DND-41 (cell line): ENCODE measurements around the gene UNC13C.

Source experiments
- ATAC-seq: fragments of 200-7000 bp; cut with Tn5 transposase; 3 replicates; pipeline ENCODE4 v1.9.1; 2021; ENCODE audit warnings: low read depth; ENCODE audit not compliant: insufficient read depth
- DNase-seq: peaks from one replicate; pipeline ENCODE4 v3.0.0-alpha.2; 2020
- H2AFZ ChIP-seq: 2 replicates; pipeline ENCODE4 v1.6.0; 2012; ENCODE audit warnings: low read depth, low read length
- H3K27ac ChIP-seq: 2 replicates; pipeline ENCODE4 v1.5.1; 2012; ENCODE audit warnings: low read length, inconsistent platforms
- H3K27me3 ChIP-seq: fragments of 200-600 bp; sonication (generic); 2 replicates; pipeline ENCODE4 v1.6.0; 2012; ENCODE audit warnings: low read length, mild to moderate bottlenecking, inconsistent platforms; ENCODE audit not compliant: insufficient read depth, poor library complexity
- H3K36me3 ChIP-seq: 2 replicates; pipeline ENCODE4 v1.5.1; 2012; ENCODE audit warnings: low read length, inconsistent platforms; ENCODE audit not compliant: insufficient read depth
- H3K4me1 ChIP-seq: 2 replicates; pipeline ENCODE4 v1.5.1; 2012; ENCODE audit warnings: mild to moderate bottlenecking, low read length; ENCODE audit not compliant: insufficient read depth
- H3K4me2 ChIP-seq: 2 replicates; pipeline ENCODE4 v1.6.0; 2012; ENCODE audit warnings: mild to moderate bottlenecking, moderate library complexity, low read length, inconsistent platforms; ENCODE audit not compliant: insufficient read depth
- H3K4me3 ChIP-seq, 2 experiments: fragments of 200-600 bp in 1 of 2; shearing (Covaris generic) in 1 of 2; 2 replicates each; pipeline ENCODE4 v1.5.1; 2012 to 2016; ENCODE audit warnings: inconsistent platforms in 2 of 2, low read length in 2 of 2, mild to moderate bottlenecking in 2 of 2, low read depth in 1 of 2, moderate library complexity in 1 of 2
- H3K79me2 ChIP-seq: 2 replicates; pipeline ENCODE4 v1.6.0; 2012; ENCODE audit warnings: low read length, inconsistent platforms; ENCODE audit not compliant: insufficient read depth
- H3K9ac ChIP-seq: 2 replicates; pipeline ENCODE4 v1.6.0; 2012; ENCODE audit warnings: low read depth, mild to moderate bottlenecking, inconsistent platforms, low read length, moderate library complexity
- H3K9me3 ChIP-seq: 2 replicates; pipeline ENCODE4 v1.5.1; 2012; ENCODE audit warnings: low read length, moderate library complexity, mild to moderate bottlenecking, inconsistent platforms; ENCODE audit not compliant: insufficient read depth, severe bottlenecking
- H4K20me1 ChIP-seq: 2 replicates; pipeline ENCODE4 v1.6.0; 2012; ENCODE audit warnings: low read length; ENCODE audit not compliant: insufficient read depth
- EZH2 ChIP-seq: IDR thresholded peaks from 3 replicates; pipeline ENCODE4 v1.6.1; 2012; ENCODE audit warnings: borderline replicate concordance, low read depth, mild to moderate bottlenecking, moderate library complexity, low read length, inconsistent platforms; ENCODE audit not compliant: severe bottlenecking
- TF ChIP-seq, protein P1 (sequence below): IDR thresholded peaks from 2 replicates; pipeline ENCODE4 v1.5.1; 2012; ENCODE audit warnings: borderline replicate concordance, low read length, moderate library complexity, mild to moderate bottlenecking; ENCODE audit not compliant: poor library complexity, severe bottlenecking; ENCODE audit errors: extremely low read depth

The UNC13C gene

DNA sequence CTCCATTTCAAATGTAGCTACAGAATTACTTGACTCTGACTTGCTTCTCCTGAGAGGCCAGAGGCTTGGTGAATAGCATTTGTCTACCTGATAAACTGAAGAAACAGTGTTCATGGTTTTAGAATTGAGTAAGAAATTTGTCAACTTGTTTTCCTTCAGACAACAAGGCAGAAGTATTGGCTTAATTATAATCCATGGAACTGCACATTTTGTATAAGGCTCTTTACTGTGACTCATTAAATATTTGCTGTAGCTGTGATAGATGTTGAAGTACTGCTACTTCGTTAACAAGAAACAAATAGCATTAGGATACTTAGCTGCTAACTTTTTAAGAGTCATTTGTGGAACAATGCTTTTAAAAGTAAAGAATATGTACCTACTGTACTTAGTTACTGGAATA is 4.6 kb downstream of the UNC13C start:
- TF ChIP-seq, protein P1, sequence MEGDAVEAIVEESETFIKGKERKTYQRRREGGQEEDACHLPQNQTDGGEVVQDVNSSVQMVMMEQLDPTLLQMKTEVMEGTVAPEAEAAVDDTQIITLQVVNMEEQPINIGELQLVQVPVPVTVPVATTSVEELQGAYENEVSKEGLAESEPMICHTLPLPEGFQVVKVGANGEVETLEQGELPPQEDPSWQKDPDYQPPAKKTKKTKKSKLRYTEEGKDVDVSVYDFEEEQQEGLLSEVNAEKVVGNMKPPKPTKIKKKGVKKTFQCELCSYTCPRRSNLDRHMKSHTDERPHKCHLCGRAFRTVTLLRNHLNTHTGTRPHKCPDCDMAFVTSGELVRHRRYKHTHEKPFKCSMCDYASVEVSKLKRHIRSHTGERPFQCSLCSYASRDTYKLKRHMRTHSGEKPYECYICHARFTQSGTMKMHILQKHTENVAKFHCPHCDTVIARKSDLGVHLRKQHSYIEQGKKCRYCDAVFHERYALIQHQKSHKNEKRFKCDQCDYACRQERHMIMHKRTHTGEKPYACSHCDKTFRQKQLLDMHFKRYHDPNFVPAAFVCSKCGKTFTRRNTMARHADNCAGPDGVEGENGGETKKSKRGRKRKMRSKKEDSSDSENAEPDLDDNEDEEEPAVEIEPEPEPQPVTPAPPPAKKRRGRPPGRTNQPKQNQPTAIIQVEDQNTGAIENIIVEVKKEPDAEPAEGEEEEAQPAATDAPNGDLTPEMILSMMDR: no peak
- no peak for TF ChIP-seq EZH2
- Histone ChIP-seq H2AFZ (no peak overlapping the region), H4K20me1 (no peaks in the 10 kb centered on the region), H3K27ac (no peak overlapping the region), H3K9ac (no peak overlapping the region), H3K79me2 (no peaks in the 10 kb centered on the region), H3K4me2 (no peak overlapping the region), H3K4me3 (no peak overlapping the region), H3K9me3 (no peaks in the 10 kb centered on the region), H3K27me3 (no peaks in the 10 kb centered on the region), H3K36me3 (no peaks in the 10 kb centered on the region), H3K4me1 (no peaks in the 10 kb centered on the region)
- no peak for ATAC-seq
- no peak for DNase-seq

DNA sequence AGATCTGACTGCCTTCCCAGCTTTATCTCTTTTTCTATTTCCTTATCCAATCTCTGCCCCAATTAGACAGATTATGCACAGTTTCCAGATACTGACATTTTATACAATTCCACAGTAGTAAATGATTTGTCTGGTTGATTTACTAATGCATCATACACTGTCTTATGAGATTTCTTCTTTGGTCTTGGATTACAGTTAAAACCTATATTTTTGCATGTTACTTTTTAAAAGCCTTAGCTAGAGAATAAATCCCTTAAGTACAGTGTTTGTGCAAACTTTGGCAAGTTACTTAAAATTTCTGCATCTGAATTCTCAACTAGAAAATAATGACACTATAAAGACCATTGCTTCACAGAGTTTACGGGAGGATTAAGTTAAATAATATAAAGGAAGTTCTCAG is 6.0 kb downstream of the UNC13C start:
- Histone ChIP-seq H3K9me3 (no peaks in the 10 kb centered on the region), H3K9ac (no peak overlapping the region), H3K79me2 (no peaks in the 10 kb centered on the region), H4K20me1 (no peaks in the 10 kb centered on the region), H3K27ac (no peak overlapping the region), H3K36me3 (no peaks in the 10 kb centered on the region), H3K27me3 (no peaks in the 10 kb centered on the region), H2AFZ (no peak overlapping the region), H3K4me3 (no peak overlapping the region), H3K4me2 (no peak overlapping the region), H3K4me1 (no peaks in the 10 kb centered on the region)
- no peak for ATAC-seq
- no peak for DNase-seq
- no peak for TF ChIP-seq EZH2
- TF ChIP-seq, protein P1: no peak

DNA sequence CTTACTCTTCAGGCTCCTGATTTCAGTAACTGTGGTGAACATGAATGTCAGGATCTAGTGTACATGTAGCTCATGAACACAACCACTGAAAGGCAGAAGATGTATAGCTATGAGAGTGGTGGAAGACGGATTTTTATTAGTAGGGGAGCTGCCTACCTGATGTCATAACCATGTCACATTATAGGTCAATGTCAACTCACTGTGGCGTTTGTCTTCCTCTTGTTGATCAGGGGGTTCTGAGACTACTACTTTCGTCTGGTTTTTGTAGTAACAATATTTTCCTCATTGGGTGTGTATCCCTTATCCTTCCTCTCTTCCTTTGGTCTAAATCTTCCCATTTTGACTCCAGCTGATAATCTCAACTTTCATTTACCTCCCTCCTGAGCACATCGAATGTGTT is 7.3 kb downstream of the UNC13C start:
- Histone ChIP-seq H3K27ac (no peak overlapping the region), H3K27me3 (no peaks in the 10 kb centered on the region), H3K4me1 (no peaks in the 10 kb centered on the region), H3K9me3 (no peaks in the 10 kb centered on the region), H3K4me2 (no peak overlapping the region), H2AFZ (no peak overlapping the region), H3K36me3 (no peaks in the 10 kb centered on the region), H3K79me2 (no peaks in the 10 kb centered on the region), H3K4me3 (no peak overlapping the region), H4K20me1 (no peaks in the 10 kb centered on the region), H3K9ac (no peak overlapping the region)
- TF ChIP-seq EZH2: no peak
- TF ChIP-seq, protein P1: no peak
- DNase-seq (no peak), ATAC-seq (no peak)

DNA sequence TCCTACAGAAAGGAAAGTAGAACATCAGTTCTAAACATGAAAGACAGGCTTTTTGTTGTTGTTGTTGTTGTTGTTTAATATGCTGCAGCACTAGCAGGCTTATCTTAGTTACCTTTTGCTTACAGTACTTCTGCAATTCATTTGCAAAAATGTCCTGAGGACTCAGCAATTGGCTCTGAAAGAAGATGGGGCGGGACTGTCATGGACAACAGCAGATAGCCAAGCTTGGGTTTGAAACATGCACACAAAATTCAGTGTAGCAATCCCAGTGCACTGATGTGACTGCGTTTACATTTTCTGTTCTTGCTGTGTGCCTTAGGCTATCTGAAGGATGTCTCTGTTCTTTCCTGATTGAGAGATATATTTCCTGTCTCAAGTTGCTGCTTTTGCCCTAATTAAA is 9.2 kb downstream of the UNC13C start:
- TF ChIP-seq, protein P1: no peak
- TF ChIP-seq EZH2: no peak
- no peaks in the 10 kb centered on the region for H3K79me2 ChIP-seq
- no peak for DNase-seq
- H4K20me1 ChIP-seq: no peaks in the 10 kb centered on the region
- no peak overlapping the region for H3K9ac ChIP-seq
- no peaks in the 10 kb centered on the region for H3K9me3 ChIP-seq
- H2AFZ ChIP-seq: no peak overlapping the region
- no peaks in the 10 kb centered on the region for H3K27me3 ChIP-seq
- no peaks in the 10 kb centered on the region for H3K36me3 ChIP-seq
- no peak overlapping the region for H3K4me2 ChIP-seq
- no peak overlapping the region for H3K4me3 ChIP-seq
- H3K27ac ChIP-seq: no peak overlapping the region
- H3K4me1 ChIP-seq: no peaks in the 10 kb centered on the region
- ATAC-seq: no peak
